PFSK-1 (cell line): ENCODE results near the gene NRBF2.
A peak's percentile ranks its signal among the peaks of the same experiment; 100 is the strongest.

ENCODE experiments used
- FOXP2 ChIP-seq: optimal IDR thresholded peaks from 2 replicates; pipeline ENCODE3; 2011; ENCODE audit warnings: borderline replicate concordance, control low read depth, inconsistent platforms; ENCODE audit not compliant: insufficient read depth; ENCODE audit errors: extremely low read length, extremely low read depth
- POLR2AphosphoS5 ChIP-seq: IDR thresholded peaks from 2 replicates; pipeline ENCODE4 v1.6.1; 2012; ENCODE audit warnings: low read depth, mild to moderate bottlenecking, control low read depth, low read length, moderate library complexity
- REST ChIP-seq, 2 experiments: IDR thresholded peaks; 2 replicates each; pipeline versions ENCODE4 v1.6.1 to v1.8.0; 2011 to 2012; ENCODE audit warnings: low read depth in 2 of 2, low read length in 2 of 2, control low read depth in 1 of 2, inconsistent platforms in 1 of 2, mild to moderate bottlenecking in 1 of 2, moderate library complexity in 1 of 2; ENCODE audit not compliant: insufficient read depth in 1 of 2
- SIN3A ChIP-seq: IDR thresholded peaks from 2 replicates; pipeline ENCODE4 v1.6.1; 2012; ENCODE audit warnings: mild to moderate bottlenecking, low read length, moderate library complexity, borderline replicate concordance; ENCODE audit not compliant: insufficient read depth
- TAF1 ChIP-seq: IDR thresholded peaks from 2 replicates; pipeline ENCODE4 v1.6.1; 2012; ENCODE audit warnings: low read length, control low read depth, borderline replicate concordance; ENCODE audit not compliant: insufficient read depth

NRBF2 gene

GRCh38 chr10:63106111-63106755 lies 26.9 kb upstream of the NRBF2 start:
- TF ChIP-seq TAF1 (no peak), SIN3A (no peak), POLR2AphosphoS5 (no peak), FOXP2 (no peak), REST (IDR thresholded peaks at IDR 0.05; ENCODE audit: insufficient read depth in 1 of 2, low read depth in 2 of 2, low read length in 2 of 2) (no peak)

- TF ChIP-seq REST (IDR thresholded peaks at IDR 0.05; ENCODE audit: insufficient read depth in 1 of 2, low read depth in 2 of 2, low read length in 2 of 2), result no peak
- TF ChIP-seq POLR2AphosphoS5, result no peak
- TF ChIP-seq SIN3A, result no peak
- TF ChIP-seq TAF1, result no peak
- no peak for TF ChIP-seq FOXP2
Measured at GRCh38 chr10:63107943-63108437, 25.1 kb upstream of the NRBF2 start.

DNA sequence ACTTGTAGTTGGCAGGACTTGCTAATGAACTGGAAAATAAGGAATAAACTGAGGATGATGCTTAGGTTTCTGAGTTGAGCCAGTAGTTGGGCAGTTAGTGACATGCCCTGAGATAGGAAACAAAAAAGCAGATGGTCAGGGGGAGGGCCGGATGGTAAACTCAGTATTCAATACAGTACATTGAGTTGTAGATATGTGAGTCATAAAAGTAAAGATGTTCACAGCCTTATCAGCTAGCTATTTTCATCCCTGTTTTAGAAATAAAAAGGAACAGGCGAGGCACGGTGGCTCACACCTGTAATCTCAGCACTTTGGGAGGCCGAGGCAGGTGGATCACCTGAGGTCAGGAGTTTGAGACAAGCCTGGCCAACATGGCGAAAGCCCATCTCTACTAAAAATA lies 22.2 kb upstream of the NRBF2 start:
- TF ChIP-seq REST (IDR thresholded peaks at IDR 0.05; ENCODE audit: insufficient read depth in 1 of 2, low read depth in 2 of 2, low read length in 2 of 2) (no peak), FOXP2 (no peak), SIN3A (no peak), POLR2AphosphoS5 (no peak), TAF1 (no peak)

DNA sequence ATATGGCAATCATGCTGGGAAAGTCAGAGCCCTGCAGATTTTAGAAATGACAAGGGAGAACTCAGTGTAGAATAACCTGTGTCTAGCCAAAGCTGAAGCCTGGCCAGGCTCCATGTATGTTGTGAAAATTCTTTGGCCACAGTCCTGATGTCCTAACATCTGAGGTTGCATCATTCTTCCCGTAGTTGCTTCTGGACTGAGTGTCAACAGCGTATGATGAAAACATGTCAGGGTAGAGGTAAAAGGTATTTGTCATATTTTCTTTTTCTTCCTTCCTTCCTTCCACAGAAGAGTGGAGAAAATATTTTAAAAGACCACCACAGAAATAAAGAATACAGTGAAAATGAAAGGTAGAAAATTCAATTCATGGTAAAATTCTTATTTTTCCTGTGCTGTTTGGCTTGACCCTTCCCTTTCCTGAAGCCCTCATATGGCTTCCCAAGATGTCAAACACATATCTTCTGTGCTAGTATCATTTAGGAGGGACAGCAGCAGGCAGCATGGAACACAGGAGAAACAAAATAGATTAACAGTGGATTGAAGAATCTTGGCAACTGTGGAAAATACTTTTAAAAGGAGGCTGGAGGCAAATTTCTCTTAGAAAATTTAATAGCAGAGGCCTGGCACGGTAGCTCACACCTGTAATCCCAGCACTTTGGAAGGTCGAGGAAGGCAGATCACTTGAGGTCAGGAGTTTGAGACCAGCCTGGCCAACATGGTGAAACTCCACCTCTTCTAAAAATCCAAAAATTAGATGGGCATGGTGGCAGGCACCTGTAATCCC lies 18.9 kb upstream of the NRBF2 start:
- TF ChIP-seq FOXP2 (peak; percentile 27), POLR2AphosphoS5 (no peak)

GRCh38 chr10:63115732-63116383 lies 17.3 kb upstream of the NRBF2 start:
- TF ChIP-seq REST (IDR thresholded peaks at IDR 0.05; ENCODE audit: insufficient read depth in 1 of 2, low read depth in 2 of 2, low read length in 2 of 2), result no peak
- TF ChIP-seq POLR2AphosphoS5, result peak; percentile 50; the same call in 1 of the 2 replicates
